NCI-H748 treated with DMSO at 0.1 percent for 48 hours (cell line): Measurements from ENCODE around the gene CDK13.
A peak's percentile ranks its signal among the peaks of the same experiment; 100 is the strongest.
"Not testable (repeated sequence)": the region's sequence is repeated elsewhere in the genome, so short reads cannot be mapped to it uniquely, and the experiment has no call there.

Experiments
- DNase-seq: peaks from one replicate; lab custom pipeline; 2025; lab: John Stamatoyannopoulos, UW

The CDK13 gene

GRCh38 chr7:40097728-40098127 lies 147.7 kb downstream of the CDK13 start:
- DNase-seq: no peak

DNA sequence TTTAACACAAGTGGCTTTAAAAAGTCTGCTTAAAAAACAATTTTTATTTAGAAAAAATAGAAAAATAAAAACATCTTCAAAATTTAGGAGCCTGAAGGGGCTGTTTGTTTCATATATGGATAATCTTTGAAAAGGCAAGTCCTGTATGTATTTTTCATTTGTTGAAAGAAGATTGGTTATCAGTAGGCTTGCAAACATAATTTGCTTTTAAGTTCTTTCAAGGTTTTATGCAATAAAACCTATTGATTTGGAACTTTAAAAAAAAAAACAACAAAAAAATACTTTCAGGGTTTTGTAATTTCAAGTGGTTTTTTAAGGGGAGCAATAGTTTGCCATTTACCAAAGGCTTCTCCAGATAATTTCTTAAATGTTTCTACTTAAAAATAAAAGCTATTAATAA lies 148.8 kb downstream of the CDK13 start:
- no peak for DNase-seq

GRCh38 chr7:40099837-40100236 lies 149.8 kb downstream of the CDK13 start:
- no peak for DNase-seq

- no peak for DNase-seq
These were observed 151.1 kb downstream of the CDK13 start for GRCh38 chr7:40101201-40101600.

GRCh38 chr7:40102897-40103296 lies 152.8 kb downstream of the CDK13 start:
- DNase-seq: no peak

- no peak for DNase-seq
These were observed 155.9 kb downstream of the CDK13 start for GRCh38 chr7:40105879-40106473.

DNA sequence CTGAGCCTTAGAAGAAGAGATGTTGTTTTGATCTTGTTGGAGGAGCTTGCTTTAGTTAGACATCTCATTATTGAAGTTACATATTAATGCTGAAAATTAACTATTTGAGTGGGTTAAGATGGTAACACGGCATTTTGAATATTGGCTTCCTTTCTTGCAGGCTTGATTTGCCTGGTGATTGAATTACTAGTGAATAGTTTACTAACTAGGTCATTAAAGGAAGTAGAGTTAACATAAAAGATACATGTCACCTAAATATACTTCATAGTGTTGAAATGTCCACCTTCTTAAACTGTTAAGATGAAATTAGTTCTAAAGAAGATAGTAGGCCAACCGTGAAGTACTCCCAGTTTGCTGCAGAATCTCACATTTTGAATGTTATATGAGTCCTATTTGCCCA lies 165.9 kb downstream of the CDK13 start:
- no peak for DNase-seq

GRCh38 chr7:40117199-40117598 lies 167.1 kb downstream of the CDK13 start:
- DNase-seq: not testable (repeated sequence)

- not testable (repeated sequence) for DNase-seq
These were observed 168.1 kb downstream of the CDK13 start for GRCh38 chr7:40118201-40118600.

DNA sequence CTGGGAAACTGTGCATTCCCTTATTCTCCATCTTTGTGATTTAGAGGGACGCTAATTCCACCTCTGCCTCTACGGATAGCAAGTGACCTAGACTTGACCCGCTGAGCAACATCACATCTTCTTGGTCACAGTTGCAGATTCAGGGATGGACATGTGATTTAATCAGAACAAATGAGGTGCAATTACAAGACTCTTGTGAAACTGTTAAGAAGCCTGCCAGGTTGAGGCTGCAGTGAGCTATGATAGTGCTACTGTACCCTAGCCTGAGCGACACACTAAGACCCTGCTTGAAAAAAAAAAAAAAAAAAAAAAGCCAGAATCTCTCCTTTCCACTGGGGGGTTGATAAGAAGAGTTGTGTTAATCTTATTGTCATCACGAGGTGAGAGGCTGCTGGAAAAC lies 170.0 kb downstream of the CDK13 start:
- no peak for DNase-seq

GRCh38 chr7:40122100-40122939 lies 172.3 kb downstream of the CDK13 start:
- not testable (repeated sequence) for DNase-seq

DNA sequence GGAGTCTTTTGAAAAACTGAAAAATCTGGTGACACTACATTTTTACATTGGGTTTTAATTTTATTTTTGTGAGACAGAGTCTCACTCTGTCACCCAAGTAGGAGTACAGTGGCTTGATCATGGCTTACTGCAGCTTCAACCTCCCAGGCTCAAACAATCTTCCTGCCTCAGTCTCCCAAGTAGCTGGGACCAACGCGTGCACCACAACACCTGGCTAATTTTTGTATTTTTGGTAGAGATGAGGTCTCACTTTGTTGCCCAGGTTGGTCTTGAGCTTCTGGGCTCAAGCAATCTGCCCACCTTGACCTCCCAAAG lies 172.8 kb downstream of the CDK13 start:
- no peak for DNase-seq

- DNase-seq: peak; percentile 56
These were observed 183.7 kb downstream of the CDK13 start for GRCh38 chr7:40133561-40134427.

DNA sequence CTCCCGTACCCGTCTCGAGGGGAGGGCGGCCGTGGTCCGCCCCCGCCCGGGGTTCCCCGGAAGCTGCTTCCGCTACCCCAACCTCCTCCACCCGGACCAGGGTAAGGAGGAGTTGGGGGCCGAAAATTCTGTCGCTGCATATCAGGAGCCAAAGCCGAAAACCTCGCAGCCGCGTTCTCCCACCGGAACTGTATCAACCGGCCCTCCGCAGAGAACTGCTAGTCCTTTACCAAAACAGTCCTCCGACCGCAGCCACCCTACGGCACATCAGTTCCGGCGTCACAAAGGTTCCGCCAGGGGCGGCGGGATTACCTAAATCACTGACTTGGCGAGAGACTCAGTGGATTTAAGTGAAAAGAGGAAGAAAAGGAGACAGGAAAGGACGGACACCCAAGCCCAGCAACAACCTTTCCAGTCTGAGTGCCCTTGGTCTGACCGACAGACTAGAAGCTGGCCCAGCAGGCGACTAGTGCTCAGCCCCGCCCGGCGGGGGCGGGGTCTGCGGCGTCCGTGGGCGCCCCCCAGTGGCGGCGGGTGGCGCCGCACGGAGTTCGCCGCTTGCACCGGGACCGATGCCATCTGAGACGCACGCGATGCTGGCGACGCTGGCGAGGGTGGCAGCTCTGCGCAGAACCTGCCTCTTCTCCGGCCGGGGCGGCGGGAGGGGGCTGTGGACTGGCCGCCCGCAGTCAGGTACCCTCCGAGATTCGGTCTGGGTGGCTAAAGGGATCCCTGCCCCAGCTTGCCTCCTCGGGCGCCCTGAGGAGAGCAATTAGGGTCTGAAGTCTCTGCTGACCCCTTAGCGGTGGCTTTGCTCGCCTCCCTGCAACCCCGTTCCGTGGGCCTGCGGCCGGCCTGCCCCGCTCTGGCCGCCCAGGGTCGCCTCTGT lies 184.6 kb downstream of the CDK13 start, which contains the start of the genes MPLKIP and SUGCT:
Gene MPLKIP, minus strand, starts transcription at position 195 of the 889 bp plus-strand sequence. Its CDS starts 55 bp downstream, at position 140.
Gene SUGCT, plus strand, starts transcription at position 578 of the 889 bp plus-strand sequence.
- DNase-seq: peak; percentile 83

GRCh38 chr7:40135317-40135610 lies 185.2 kb downstream of the CDK13 start:
- no peak for DNase-seq

DNA sequence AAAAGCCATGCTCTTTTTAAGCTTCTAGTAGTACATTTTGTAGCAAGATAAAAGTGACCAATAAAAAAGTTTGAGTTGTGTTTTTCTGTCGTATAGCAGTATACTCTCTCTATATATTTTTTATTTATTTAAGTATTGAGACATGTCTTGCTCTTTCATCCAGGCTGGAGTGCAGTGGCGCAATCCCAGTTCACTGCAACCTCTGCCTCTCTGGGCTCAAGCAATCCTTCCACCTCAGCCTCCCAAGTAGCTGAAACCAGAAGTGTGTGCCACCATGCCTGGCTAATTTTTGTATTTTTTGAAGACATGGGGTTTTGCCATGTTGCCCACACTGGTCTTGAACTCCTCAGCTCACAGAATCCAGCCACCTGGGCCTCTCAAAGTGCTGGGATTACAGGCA lies 187.5 kb downstream of the CDK13 start:
- DNase-seq: no peak

DNA sequence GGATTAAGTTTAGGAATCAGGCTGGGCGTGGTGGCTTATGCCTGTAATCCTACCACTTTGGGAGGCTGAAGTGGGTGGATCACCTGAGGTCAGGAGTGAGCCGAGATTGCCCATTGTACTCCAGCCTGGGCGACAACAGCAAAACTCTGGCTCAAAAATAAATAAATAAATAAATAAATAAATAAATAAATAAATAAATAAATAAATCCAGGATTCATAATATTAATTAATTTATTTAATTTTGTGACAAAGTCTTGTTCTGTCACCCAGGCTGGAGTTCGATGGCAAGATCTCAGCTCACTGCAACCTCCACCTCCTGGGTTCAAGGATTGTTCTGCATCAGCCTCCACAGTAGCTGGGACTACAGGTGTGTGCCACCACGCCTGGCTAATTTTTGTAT lies 188.9 kb downstream of the CDK13 start:
- no peak for DNase-seq

DNA sequence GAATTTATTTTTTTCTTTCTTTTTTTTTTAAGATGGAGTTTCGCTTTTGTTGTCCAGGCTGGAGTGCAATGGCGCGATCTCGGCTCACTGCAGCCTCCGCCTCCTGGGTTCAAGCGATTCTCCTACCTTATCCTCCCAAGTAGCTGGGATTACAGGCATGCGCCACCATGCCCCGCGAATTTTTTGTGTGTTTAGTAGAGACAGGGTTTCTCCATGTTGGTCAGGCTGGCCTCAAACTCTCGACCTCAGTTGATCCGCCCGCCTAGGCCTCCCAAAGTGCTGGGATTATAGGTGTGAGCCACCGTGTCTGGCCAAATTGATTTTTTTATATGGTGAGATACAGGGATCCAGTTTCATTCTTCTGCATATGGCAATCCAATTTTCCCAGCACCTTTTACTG lies 189.8 kb downstream of the CDK13 start:
- not testable (repeated sequence) for DNase-seq

- DNase-seq: not testable (repeated sequence)
These were observed 191.9 kb downstream of the CDK13 start for GRCh38 chr7:40141916-40142315.

GRCh38 chr7:40145596-40146130 lies 195.6 kb downstream of the CDK13 start:
- DNase-seq: not testable (repeated sequence)
